DND-41 (cell line): ENCODE measurements around the gene AMPH.
"Not testable (repeated sequence)": the region's sequence is repeated elsewhere in the genome, so short reads cannot be mapped to it uniquely, and the experiment has no call there.

ENCODE experiments used
- ATAC-seq: fragments of 200-7000 bp; cut with Tn5 transposase; 3 replicates; pipeline ENCODE4 v1.9.1; 2021; ENCODE audit warnings: low read depth; ENCODE audit not compliant: insufficient read depth
- DNase-seq: peaks from one replicate; pipeline ENCODE4 v3.0.0-alpha.2; 2020
- H2AFZ ChIP-seq: 2 replicates; pipeline ENCODE4 v1.6.0; 2012; ENCODE audit warnings: low read depth, low read length
- H3K27ac ChIP-seq: 2 replicates; pipeline ENCODE4 v1.5.1; 2012; ENCODE audit warnings: low read length, inconsistent platforms
- H3K27me3 ChIP-seq: fragments of 200-600 bp; sonication (generic); 2 replicates; pipeline ENCODE4 v1.6.0; 2012; ENCODE audit warnings: low read length, mild to moderate bottlenecking, inconsistent platforms; ENCODE audit not compliant: insufficient read depth, poor library complexity
- H3K36me3 ChIP-seq: 2 replicates; pipeline ENCODE4 v1.5.1; 2012; ENCODE audit warnings: low read length, inconsistent platforms; ENCODE audit not compliant: insufficient read depth
- H3K4me1 ChIP-seq: 2 replicates; pipeline ENCODE4 v1.5.1; 2012; ENCODE audit warnings: mild to moderate bottlenecking, low read length; ENCODE audit not compliant: insufficient read depth
- H3K4me2 ChIP-seq: 2 replicates; pipeline ENCODE4 v1.6.0; 2012; ENCODE audit warnings: mild to moderate bottlenecking, moderate library complexity, low read length, inconsistent platforms; ENCODE audit not compliant: insufficient read depth
- H3K4me3 ChIP-seq, 2 experiments: fragments of 200-600 bp in 1 of 2; shearing (Covaris generic) in 1 of 2; 2 replicates each; pipeline ENCODE4 v1.5.1; 2012 to 2016; ENCODE audit warnings: inconsistent platforms in 2 of 2, low read length in 2 of 2, mild to moderate bottlenecking in 2 of 2, low read depth in 1 of 2, moderate library complexity in 1 of 2
- H3K79me2 ChIP-seq: 2 replicates; pipeline ENCODE4 v1.6.0; 2012; ENCODE audit warnings: low read length, inconsistent platforms; ENCODE audit not compliant: insufficient read depth
- H3K9ac ChIP-seq: 2 replicates; pipeline ENCODE4 v1.6.0; 2012; ENCODE audit warnings: low read depth, mild to moderate bottlenecking, inconsistent platforms, low read length, moderate library complexity
- H3K9me3 ChIP-seq: 2 replicates; pipeline ENCODE4 v1.5.1; 2012; ENCODE audit warnings: low read length, moderate library complexity, mild to moderate bottlenecking, inconsistent platforms; ENCODE audit not compliant: insufficient read depth, severe bottlenecking
- H4K20me1 ChIP-seq: 2 replicates; pipeline ENCODE4 v1.6.0; 2012; ENCODE audit warnings: low read length; ENCODE audit not compliant: insufficient read depth
- TF ChIP-seq, protein P1 (sequence below): IDR thresholded peaks from 2 replicates; pipeline ENCODE4 v1.5.1; 2012; ENCODE audit warnings: borderline replicate concordance, low read length, moderate library complexity, mild to moderate bottlenecking; ENCODE audit not compliant: poor library complexity, severe bottlenecking; ENCODE audit errors: extremely low read depth

AMPH gene

DNA sequence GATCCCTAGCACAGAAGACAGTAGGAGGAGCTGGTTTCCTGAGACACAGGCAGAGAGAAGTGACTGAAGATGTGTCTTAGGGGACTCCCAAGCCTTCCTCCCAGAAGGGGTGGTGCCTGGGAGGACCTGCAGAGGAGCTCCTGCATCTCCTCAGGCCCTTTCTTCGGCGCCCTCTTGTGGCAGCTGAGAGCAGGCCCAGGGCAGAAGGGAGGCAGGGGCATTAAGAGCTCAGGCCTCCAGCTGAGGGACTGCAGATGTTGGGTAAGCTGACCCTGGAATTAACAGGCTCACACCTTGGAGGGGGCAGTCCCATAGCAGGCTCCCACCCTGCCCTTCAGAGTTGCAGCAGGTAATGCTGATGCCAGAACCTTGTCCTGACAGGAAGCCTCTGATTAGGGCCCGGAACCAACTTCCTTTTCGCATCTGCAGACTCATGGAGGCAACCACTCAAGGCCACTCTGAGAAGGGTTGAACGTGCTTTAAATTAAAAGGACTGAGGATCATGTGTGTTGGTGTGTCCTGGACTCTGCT is 272.0 kb downstream of the AMPH start:
- not testable (repeated sequence) for H4K20me1 ChIP-seq, H3K36me3 ChIP-seq, H3K27me3 ChIP-seq, H3K9me3 ChIP-seq
- H3K4me3 ChIP-seq = peak overlapping the region; percentile 30 to 57; a peak in 3 of 4 replicates
- TF ChIP-seq, protein P1, sequence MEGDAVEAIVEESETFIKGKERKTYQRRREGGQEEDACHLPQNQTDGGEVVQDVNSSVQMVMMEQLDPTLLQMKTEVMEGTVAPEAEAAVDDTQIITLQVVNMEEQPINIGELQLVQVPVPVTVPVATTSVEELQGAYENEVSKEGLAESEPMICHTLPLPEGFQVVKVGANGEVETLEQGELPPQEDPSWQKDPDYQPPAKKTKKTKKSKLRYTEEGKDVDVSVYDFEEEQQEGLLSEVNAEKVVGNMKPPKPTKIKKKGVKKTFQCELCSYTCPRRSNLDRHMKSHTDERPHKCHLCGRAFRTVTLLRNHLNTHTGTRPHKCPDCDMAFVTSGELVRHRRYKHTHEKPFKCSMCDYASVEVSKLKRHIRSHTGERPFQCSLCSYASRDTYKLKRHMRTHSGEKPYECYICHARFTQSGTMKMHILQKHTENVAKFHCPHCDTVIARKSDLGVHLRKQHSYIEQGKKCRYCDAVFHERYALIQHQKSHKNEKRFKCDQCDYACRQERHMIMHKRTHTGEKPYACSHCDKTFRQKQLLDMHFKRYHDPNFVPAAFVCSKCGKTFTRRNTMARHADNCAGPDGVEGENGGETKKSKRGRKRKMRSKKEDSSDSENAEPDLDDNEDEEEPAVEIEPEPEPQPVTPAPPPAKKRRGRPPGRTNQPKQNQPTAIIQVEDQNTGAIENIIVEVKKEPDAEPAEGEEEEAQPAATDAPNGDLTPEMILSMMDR = peak; percentile 54
- H3K79me2 ChIP-seq = peaks cover 84% of the 10 kb centered on the region
- peak overlapping the region; percentile 49 for H3K9ac ChIP-seq
- H3K4me2 ChIP-seq = peak overlapping the region; percentile 64
- peak overlapping the region; percentile 98 for H3K27ac ChIP-seq
- DNase-seq = peak; percentile 87
- H2AFZ ChIP-seq = peak overlapping the region; percentile 49
- ATAC-seq = peak; percentile 69
- H3K4me1 ChIP-seq = peaks cover 86% of the 10 kb centered on the region

- H3K4me1 ChIP-seq = peaks cover 85% of the 10 kb centered on the region
- ATAC-seq (peak; percentile 34), DNase-seq (peak; percentile 80)
- H3K27me3 ChIP-seq, H3K36me3 ChIP-seq, H3K9me3 ChIP-seq, H2AFZ ChIP-seq, H4K20me1 ChIP-seq: not testable (repeated sequence)
- peak overlapping the region; percentile 98 for H3K27ac ChIP-seq
- H3K9ac ChIP-seq = peak overlapping the region; percentile 49
- peaks cover 77% of the 10 kb centered on the region for H3K79me2 ChIP-seq
- H3K4me3 ChIP-seq = peak overlapping the region; percentile 30 to 57; a peak in 3 of 4 replicates
- H3K4me2 ChIP-seq = peak overlapping the region; percentile 64
Observed at GRCh38 chr7:38358273-38358831, 272.8 kb downstream of the AMPH start.

DNA sequence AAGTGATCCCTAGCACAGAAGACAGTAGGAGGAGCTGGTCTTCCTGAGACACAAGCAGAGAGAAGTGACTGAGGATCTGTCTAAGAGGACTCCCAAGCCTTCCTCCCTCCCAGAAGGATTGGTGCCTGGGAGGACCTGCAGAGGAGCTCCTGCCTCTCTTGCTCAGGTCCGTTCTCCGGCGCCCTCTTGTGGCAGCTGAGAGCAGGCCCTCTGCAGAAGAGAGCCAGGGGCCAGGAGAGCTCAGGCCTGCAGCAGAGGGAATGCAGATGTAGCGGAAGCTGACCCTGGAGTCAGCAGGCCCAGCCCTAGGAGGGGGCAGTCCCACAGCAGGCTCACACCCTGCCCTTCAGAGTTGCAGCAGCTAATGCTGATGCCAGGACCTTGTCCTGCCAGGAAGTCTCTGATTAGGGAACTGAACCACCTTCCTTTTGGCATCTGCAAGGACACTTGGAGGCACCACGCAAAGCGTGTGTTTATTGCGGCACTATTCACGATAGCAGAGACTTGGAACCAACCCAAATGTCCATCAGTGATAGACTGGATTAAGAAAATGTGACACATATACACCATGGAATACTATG is 276.8 kb downstream of the AMPH start:
- not testable (repeated sequence) for H3K9me3 ChIP-seq, H3K36me3 ChIP-seq, H3K27me3 ChIP-seq, H4K20me1 ChIP-seq
- DNase-seq = peak; percentile 75
- TF ChIP-seq, protein P1 = peak; percentile 68
- Histone ChIP-seq H3K4me2 (peak overlapping the region; percentile 75), H3K27ac (peak overlapping the region; percentile 73), H3K4me3 (peak overlapping the region in 1 of 2 experiments; percentile 27; a peak in 1 of 4 replicates), H3K4me1 (peaks cover 67% of the 10 kb centered on the region), H3K79me2 (peaks cover 69% of the 10 kb centered on the region), H3K9ac (peak overlapping the region; percentile 41), H2AFZ (peak overlapping the region; percentile 33; the same call in 1 of the 2 replicates)
- ATAC-seq = peak; percentile 13; the same call in 1 of the 3 replicates

DNA sequence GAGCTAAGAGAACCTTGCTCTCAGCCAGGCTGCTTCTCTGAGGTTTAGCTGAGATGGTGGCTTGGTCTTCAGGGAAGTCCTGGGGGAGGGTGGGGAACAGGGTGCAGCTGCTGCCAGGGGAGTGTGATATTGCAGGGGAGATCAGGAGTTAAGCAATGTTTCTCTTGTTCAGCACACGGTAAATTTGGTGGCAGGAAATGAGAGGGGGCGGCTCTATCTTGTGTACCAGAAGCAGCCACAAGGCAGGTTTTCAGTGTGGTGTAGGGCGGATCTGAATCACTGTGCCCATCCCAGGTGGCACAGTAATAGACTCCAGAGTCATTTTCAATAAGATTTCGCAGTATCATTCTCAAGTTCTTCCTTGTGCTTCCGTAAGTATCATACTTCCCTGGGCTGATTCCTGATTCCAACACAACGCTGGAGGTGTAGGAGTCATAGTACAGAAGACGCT is 277.7 kb downstream of the AMPH start:
- not testable (repeated sequence) for H3K36me3 ChIP-seq, H3K27me3 ChIP-seq, H2AFZ ChIP-seq, H4K20me1 ChIP-seq, H3K9me3 ChIP-seq
- Histone ChIP-seq H3K4me3 (peak overlapping the region in 1 of 2 experiments; percentile 56; a peak in 2 of 4 replicates), H3K4me2 (peak overlapping the region; percentile 75), H3K79me2 (peaks cover 67% of the 10 kb centered on the region), H3K4me1 (peaks cover 63% of the 10 kb centered on the region), H3K9ac (peak overlapping the region; percentile 56), H3K27ac (peak overlapping the region; percentile 96)
- peak; percentile 79 for DNase-seq
- peak; percentile 67 for ATAC-seq
